Calu3 (cell line): ENCODE data around the gene ARHGAP9. TPM values are rescaled to one million over a fixed set of nuclear protein-coding genes. Genes with fewer than 3 reads are reported as not detected.

Experiments
- BruUV-seq: library from RNA; stranded (reverse); fragments of 400-500 nt; replicated peaks from 2 replicates; lab custom pipeline; 2021; lab: Mats Ljungman, UMichigan
- CTCF ChIA-PET: fragments of 300-600 bp; sonication (Branson Sonifier 250); formaldehyde crosslinking; loops from one replicate; lab custom pipeline; 2022; ENCODE audit warnings: antibody characterized with exemption; lab: Charles Lee
- DNase-seq: peaks from one replicate; pipeline ENCODE4 v3.0.0; 2022
- H3K27ac Mint-ChIP-seq: one replicate; pipeline ENCODE4 v1.8.0; 2022; ENCODE audit warnings: mixed read lengths; ENCODE audit not compliant: unreplicated experiment
- H3K27me3 Mint-ChIP-seq: one replicate; pipeline ENCODE4 v1.8.0; 2022; ENCODE audit warnings: mixed read lengths; ENCODE audit not compliant: unreplicated experiment
- H3K36me3 Mint-ChIP-seq: one replicate; pipeline ENCODE4 v1.8.0; 2022; ENCODE audit warnings: mild to moderate bottlenecking, moderate library complexity, mixed read lengths; ENCODE audit not compliant: insufficient read depth, unreplicated experiment
- H3K4me1 Mint-ChIP-seq: one replicate; pipeline ENCODE4 v1.8.0; 2022; ENCODE audit warnings: mild to moderate bottlenecking, low read depth, mixed read lengths; ENCODE audit not compliant: unreplicated experiment
- H3K4me3 Mint-ChIP-seq: one replicate; pipeline ENCODE4 v1.8.0; 2022; ENCODE audit warnings: mild to moderate bottlenecking, low read depth, moderate library complexity, mixed read lengths; ENCODE audit not compliant: unreplicated experiment
- H3K9me3 Mint-ChIP-seq: one replicate; pipeline ENCODE4 v1.8.0; 2022; ENCODE audit warnings: low read depth, mixed read lengths; ENCODE audit not compliant: unreplicated experiment
- intact Hi-C: fragments of 100-400 bp; cut with micrococcal nuclease; formaldehyde crosslinking; loops from one replicate; pipeline ENCODE4 v1.10.0; 2022; ENCODE audit not compliant: unreplicated experiment
- total RNA-seq: library from RNA; stranded (reverse); gene quantifications from 2 replicates; pipeline ENCODE4 v1.2.3, GENCODE V29; 2022
- TF ChIP-seq, protein P1 (sequence below): fragments of 200-600 bp; IDR thresholded peaks from one replicate; pipeline ENCODE4 v1.8.0; 2022; ENCODE audit warnings: antibody characterized with exemption; ENCODE audit not compliant: unreplicated experiment

ARHGAP9 gene
- total RNA-seq, 1 experiment from 2014 or later: not detected

- CTCF ChIA-PET: no interaction called here
- Mint-ChIP-seq H3K4me3 (no peak overlapping the region), H3K27ac (no peak overlapping the region), H3K27me3 (no peaks in the 10 kb centered on the region), H3K9me3 (no peaks in the 10 kb centered on the region), H3K36me3 (peaks cover 96% of the 10 kb centered on the region), H3K4me1 (no peaks in the 10 kb centered on the region)
- no peak for DNase-seq
- TF ChIP-seq, protein P1, sequence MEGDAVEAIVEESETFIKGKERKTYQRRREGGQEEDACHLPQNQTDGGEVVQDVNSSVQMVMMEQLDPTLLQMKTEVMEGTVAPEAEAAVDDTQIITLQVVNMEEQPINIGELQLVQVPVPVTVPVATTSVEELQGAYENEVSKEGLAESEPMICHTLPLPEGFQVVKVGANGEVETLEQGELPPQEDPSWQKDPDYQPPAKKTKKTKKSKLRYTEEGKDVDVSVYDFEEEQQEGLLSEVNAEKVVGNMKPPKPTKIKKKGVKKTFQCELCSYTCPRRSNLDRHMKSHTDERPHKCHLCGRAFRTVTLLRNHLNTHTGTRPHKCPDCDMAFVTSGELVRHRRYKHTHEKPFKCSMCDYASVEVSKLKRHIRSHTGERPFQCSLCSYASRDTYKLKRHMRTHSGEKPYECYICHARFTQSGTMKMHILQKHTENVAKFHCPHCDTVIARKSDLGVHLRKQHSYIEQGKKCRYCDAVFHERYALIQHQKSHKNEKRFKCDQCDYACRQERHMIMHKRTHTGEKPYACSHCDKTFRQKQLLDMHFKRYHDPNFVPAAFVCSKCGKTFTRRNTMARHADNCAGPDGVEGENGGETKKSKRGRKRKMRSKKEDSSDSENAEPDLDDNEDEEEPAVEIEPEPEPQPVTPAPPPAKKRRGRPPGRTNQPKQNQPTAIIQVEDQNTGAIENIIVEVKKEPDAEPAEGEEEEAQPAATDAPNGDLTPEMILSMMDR: no peak
- intact Hi-C loops: no loop called here
- no TSS peak for BruUV-seq
Measured at GRCh38 chr12:57500213-57500612, 20.5 kb upstream of the ARHGAP9 start.

GRCh38 chr12:57498571-57498970 lies 18.9 kb upstream of the ARHGAP9 start:
- no peaks in the 10 kb centered on the region for H3K27me3 Mint-ChIP-seq
- intact Hi-C loops: no loop called here
- peak overlapping the region; percentile 71 for H3K27ac Mint-ChIP-seq
- TF ChIP-seq, protein P1: no peak
- BruUV-seq: no TSS peak
- no peak overlapping the region for H3K4me3 Mint-ChIP-seq
- H3K36me3 Mint-ChIP-seq: peaks cover 87% of the 10 kb centered on the region
- no peaks in the 10 kb centered on the region for H3K9me3 Mint-ChIP-seq
- DNase-seq: no peak
- CTCF ChIA-PET: no interaction called here
- no peaks in the 10 kb centered on the region for H3K4me1 Mint-ChIP-seq

- Mint-ChIP-seq H3K9me3 (no peaks in the 10 kb centered on the region), H3K27ac (peak overlapping the region; percentile 71), H3K27me3 (no peaks in the 10 kb centered on the region), H3K36me3 (peaks cover 82% of the 10 kb centered on the region), H3K4me1 (no peaks in the 10 kb centered on the region), H3K4me3 (no peak overlapping the region)
- intact Hi-C loops: no loop called here
- CTCF ChIA-PET: no interaction called here
- no TSS peak for BruUV-seq
- DNase-seq: no peak
- TF ChIP-seq, protein P1: no peak
Measured at GRCh38 chr12:57498132-57498502, 18.5 kb upstream of the ARHGAP9 start.

DNA sequence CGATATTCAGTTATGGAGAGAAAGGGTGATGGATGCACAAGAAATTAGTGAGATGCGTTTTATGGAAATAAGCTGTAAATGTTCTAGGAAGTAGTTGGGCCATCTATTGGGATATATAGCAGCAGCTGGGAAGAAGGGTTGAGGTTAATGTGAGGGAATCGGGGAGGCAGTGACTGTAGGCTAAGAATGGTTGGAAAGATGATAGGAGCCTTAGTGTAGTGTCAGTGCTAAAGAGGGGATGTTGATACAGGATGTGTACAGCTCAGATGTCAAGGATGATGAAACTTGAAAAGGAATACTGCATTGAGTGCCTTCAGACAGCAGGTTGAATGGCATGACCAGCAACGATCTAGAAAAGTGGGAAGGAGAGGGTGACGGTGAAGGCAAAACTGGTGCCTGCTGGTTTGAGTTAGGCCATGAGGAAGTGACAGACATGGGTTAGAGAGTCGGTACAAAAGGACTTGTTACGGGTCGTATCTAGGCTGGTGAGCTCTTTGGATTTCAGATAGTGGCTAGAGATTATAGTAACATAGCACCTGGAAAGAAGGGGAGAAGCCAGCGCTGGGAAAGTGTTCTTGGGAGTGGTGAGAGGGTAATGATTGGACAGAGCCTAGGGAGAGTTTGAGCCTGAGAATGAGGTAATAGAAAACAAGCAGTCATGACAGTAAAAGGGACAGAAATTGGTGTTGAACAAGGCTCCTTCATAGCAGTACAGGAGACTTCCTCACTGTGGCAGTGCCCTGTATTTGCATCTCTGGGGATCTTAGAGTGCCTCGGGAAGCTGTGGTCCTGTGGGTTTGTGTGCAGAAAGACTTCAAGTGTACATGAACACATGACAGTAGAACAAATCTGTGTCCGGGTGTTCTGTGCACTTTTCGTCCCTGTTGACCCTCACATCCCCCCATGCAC lies 17.8 kb upstream of the ARHGAP9 start:
- no peaks in the 10 kb centered on the region for H3K9me3 Mint-ChIP-seq
- H3K4me3 Mint-ChIP-seq: no peak overlapping the region

More for the DNA sequence above, 17.8 kb upstream of the ARHGAP9 start:
- no peak for DNase-seq
- TF ChIP-seq, protein P1: no peak
- BruUV-seq: no TSS peak
- peaks cover 82% of the 10 kb centered on the region for H3K36me3 Mint-ChIP-seq
- CTCF ChIA-PET: interaction anchor here (0.6 kb wide), 1 partner anchor 1059 kb away, joined by 3 read pairs; no protein-coding TSS in a partner anchor
- H3K27ac Mint-ChIP-seq: peak overlapping the region; percentile 71
- H3K27me3 Mint-ChIP-seq: no peaks in the 10 kb centered on the region
- intact Hi-C loops: no loop called here
- no peaks in the 10 kb centered on the region for H3K4me1 Mint-ChIP-seq
